B cell (primary cell): ENCODE data around the gene CPLX1.

Experiments used
- EZH2 ChIP-seq: IDR thresholded peaks from 2 replicates; pipeline ENCODE4 v1.6.1; 2012; ENCODE audit warnings: borderline replicate concordance, low read depth, mild to moderate bottlenecking, moderate library complexity, low read length; ENCODE audit not compliant: insufficient read depth, poor library complexity, severe bottlenecking
- TF ChIP-seq, protein P1 (sequence below): fragments of 200-600 bp; IDR thresholded peaks from one replicate; pipeline ENCODE4 v1.8.0; 2022; ENCODE audit warnings: antibody characterized with exemption, mild to moderate bottlenecking

DNA sequence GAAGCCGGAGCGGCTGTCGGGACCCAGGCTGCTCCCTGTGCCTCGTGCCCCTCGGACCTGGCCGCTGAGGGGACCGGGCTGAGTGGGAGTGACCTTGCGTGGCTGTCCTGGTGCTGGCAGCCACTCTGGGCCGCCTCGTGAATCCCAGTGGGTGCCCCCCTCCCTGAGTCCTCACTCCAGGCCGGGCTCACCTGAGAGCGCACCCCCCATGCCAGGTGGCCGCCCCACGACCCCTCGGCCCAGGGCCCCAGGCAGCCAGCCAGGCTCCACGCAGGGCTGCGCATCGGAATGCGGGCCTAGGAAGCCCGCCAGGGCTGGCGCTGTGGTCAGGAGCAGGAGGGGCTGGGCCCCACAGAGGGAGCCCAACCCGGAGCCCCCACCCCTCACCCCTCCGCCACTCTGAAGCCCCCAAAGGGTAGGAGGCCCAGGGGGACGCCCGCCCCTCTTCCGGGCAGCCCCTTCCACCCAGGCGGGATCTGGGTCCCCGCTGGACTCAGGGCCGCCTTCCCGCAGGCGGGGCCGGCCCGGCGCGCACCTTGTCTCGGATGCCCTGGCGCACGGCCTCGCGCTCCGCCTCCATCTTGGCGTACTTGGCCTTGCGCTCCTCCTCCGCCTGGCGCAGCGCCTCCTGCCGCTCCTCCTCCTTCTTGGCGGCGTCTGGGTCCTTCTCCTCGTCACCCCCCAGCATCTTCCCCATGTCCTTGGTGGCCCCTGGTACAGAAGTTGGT is 33.9 kb downstream of the CPLX1 start:
- TF ChIP-seq, protein P1, sequence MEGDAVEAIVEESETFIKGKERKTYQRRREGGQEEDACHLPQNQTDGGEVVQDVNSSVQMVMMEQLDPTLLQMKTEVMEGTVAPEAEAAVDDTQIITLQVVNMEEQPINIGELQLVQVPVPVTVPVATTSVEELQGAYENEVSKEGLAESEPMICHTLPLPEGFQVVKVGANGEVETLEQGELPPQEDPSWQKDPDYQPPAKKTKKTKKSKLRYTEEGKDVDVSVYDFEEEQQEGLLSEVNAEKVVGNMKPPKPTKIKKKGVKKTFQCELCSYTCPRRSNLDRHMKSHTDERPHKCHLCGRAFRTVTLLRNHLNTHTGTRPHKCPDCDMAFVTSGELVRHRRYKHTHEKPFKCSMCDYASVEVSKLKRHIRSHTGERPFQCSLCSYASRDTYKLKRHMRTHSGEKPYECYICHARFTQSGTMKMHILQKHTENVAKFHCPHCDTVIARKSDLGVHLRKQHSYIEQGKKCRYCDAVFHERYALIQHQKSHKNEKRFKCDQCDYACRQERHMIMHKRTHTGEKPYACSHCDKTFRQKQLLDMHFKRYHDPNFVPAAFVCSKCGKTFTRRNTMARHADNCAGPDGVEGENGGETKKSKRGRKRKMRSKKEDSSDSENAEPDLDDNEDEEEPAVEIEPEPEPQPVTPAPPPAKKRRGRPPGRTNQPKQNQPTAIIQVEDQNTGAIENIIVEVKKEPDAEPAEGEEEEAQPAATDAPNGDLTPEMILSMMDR, result no peak
- TF ChIP-seq EZH2, result no peak
